ENCODE results near the gene FLACC1. TPM values are rescaled to one million over a fixed set of nuclear protein-coding genes. Genes with fewer than 3 reads are reported as not detected.

FLACC1 gene
- total and polyA plus RNA-seq, 4 donors = 0.09 to 7.1 (median 1.1) TPM

DNA sequence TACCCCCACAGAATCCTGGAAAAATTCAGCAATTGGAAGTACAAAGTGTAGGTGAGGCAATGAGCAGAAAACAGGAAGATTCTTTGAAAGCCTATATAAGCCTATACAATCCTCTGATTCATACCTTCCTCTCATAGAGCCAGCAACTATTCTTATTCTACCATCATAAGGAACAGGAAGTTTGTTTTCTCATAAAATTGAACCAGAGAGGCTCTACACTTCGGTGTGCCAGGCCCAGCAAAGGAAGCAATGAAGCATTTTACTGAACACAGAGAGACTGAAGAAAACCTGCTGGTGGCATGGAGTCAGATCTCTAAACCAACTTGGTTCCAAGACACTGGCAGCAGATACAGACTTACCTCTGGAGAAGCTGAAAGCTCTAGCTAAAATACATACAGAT, 78.1 kb downstream of the FLACC1 start:
- Histone ChIP-seq H3K9me3 (ENCODE audit: control insufficient read depth in 4 of 4, low read length in 3 of 4) (no peaks in the 10 kb centered on the region), H3K9ac (ENCODE audit: low read depth in 1 of 2, low read length in 2 of 2) (no peak overlapping the region), H3K27me3 (ENCODE audit: control insufficient read depth in 4 of 4, insufficient read depth in 4 of 4, low read length in 3 of 4) (no peaks in the 10 kb centered on the region), H3K36me3 (ENCODE audit: control insufficient read depth in 4 of 4, insufficient read depth in 3 of 4, low read depth in 1 of 4, low read length in 3 of 4) (peaks cover 5 to 35% (median 20%) of the 10 kb centered on the region in 4 donors), H3K4me3 (ENCODE audit: low read depth in 1 of 3, low read length in 3 of 3) (no peak overlapping the region), H3K27ac (ENCODE audit: low read depth in 1 of 2, low read length in 2 of 2) (no peak overlapping the region), H3K4me1 (ENCODE audit: control insufficient read depth in 4 of 4, insufficient read depth in 4 of 4, low read length in 3 of 4) (no peaks in the 10 kb centered on the region)
- TF ChIP-seq EGR1 (IDR thresholded peaks at IDR 0.05; ENCODE audit: low read depth in 2 of 2) (no peak), HNF4G (IDR thresholded peaks at IDR 0.05) (no peak), TAF1 (conservative IDR thresholded peaks at IDR 0.05) (no peak), JUND (IDR thresholded peaks at IDR 0.05) (no peak), FOXA1 (IDR thresholded peaks at IDR 0.05) (no peak), GABPA (IDR thresholded peaks at IDR 0.05 in 1 of 2, conservative IDR thresholded peaks at IDR 0.05 in 1 of 2) (no peak), SP1 (IDR thresholded peaks at IDR 0.05) (no peak), FOXA2 (IDR thresholded peaks at IDR 0.05) (no peak), RAD21 (IDR thresholded peaks at IDR 0.05) (no peak), NR2F2 (IDR thresholded peaks at IDR 0.05) (no peak), YY1 (IDR thresholded peaks at IDR 0.05) (no peak), HNF4A (conservative IDR thresholded peaks at IDR 0.05) (no peak), RXRA (IDR thresholded peaks at IDR 0.05) (no peak)
- TF ChIP-seq, protein P1, sequence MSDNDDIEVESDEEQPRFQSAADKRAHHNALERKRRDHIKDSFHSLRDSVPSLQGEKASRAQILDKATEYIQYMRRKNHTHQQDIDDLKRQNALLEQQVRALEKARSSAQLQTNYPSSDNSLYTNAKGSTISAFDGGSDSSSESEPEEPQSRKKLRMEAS (IDR thresholded peaks at IDR 0.05) = no peak
- TF ChIP-seq, protein P2, sequence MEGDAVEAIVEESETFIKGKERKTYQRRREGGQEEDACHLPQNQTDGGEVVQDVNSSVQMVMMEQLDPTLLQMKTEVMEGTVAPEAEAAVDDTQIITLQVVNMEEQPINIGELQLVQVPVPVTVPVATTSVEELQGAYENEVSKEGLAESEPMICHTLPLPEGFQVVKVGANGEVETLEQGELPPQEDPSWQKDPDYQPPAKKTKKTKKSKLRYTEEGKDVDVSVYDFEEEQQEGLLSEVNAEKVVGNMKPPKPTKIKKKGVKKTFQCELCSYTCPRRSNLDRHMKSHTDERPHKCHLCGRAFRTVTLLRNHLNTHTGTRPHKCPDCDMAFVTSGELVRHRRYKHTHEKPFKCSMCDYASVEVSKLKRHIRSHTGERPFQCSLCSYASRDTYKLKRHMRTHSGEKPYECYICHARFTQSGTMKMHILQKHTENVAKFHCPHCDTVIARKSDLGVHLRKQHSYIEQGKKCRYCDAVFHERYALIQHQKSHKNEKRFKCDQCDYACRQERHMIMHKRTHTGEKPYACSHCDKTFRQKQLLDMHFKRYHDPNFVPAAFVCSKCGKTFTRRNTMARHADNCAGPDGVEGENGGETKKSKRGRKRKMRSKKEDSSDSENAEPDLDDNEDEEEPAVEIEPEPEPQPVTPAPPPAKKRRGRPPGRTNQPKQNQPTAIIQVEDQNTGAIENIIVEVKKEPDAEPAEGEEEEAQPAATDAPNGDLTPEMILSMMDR (IDR thresholded peaks at IDR 0.05; ENCODE audit: low read depth, low read length, missing input control) = no peak
- TF ChIP-seq, protein P3, sequence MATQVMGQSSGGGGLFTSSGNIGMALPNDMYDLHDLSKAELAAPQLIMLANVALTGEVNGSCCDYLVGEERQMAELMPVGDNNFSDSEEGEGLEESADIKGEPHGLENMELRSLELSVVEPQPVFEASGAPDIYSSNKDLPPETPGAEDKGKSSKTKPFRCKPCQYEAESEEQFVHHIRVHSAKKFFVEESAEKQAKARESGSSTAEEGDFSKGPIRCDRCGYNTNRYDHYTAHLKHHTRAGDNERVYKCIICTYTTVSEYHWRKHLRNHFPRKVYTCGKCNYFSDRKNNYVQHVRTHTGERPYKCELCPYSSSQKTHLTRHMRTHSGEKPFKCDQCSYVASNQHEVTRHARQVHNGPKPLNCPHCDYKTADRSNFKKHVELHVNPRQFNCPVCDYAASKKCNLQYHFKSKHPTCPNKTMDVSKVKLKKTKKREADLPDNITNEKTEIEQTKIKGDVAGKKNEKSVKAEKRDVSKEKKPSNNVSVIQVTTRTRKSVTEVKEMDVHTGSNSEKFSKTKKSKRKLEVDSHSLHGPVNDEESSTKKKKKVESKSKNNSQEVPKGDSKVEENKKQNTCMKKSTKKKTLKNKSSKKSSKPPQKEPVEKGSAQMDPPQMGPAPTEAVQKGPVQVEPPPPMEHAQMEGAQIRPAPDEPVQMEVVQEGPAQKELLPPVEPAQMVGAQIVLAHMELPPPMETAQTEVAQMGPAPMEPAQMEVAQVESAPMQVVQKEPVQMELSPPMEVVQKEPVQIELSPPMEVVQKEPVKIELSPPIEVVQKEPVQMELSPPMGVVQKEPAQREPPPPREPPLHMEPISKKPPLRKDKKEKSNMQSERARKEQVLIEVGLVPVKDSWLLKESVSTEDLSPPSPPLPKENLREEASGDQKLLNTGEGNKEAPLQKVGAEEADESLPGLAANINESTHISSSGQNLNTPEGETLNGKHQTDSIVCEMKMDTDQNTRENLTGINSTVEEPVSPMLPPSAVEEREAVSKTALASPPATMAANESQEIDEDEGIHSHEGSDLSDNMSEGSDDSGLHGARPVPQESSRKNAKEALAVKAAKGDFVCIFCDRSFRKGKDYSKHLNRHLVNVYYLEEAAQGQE (IDR thresholded peaks at IDR 0.05) = no peak
- TF ChIP-seq, protein P4, sequence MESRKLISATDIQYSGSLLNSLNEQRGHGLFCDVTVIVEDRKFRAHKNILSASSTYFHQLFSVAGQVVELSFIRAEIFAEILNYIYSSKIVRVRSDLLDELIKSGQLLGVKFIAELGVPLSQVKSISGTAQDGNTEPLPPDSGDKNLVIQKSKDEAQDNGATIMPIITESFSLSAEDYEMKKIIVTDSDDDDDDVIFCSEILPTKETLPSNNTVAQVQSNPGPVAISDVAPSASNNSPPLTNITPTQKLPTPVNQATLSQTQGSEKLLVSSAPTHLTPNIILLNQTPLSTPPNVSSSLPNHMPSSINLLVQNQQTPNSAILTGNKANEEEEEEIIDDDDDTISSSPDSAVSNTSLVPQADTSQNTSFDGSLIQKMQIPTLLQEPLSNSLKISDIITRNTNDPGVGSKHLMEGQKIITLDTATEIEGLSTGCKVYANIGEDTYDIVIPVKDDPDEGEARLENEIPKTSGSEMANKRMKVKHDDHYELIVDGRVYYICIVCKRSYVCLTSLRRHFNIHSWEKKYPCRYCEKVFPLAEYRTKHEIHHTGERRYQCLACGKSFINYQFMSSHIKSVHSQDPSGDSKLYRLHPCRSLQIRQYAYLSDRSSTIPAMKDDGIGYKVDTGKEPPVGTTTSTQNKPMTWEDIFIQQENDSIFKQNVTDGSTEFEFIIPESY (IDR thresholded peaks at IDR 0.05) = no peak
- TF ChIP-seq, protein P5, sequence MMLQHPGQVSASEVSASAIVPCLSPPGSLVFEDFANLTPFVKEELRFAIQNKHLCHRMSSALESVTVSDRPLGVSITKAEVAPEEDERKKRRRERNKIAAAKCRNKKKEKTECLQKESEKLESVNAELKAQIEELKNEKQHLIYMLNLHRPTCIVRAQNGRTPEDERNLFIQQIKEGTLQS (IDR thresholded peaks at IDR 0.05) = no peak
- DNase-seq (ENCODE audit: low spot score) = no peak
- WGBS = 90% methylated on average over 1 of the region's 1 CpG
